ENCODE data around the gene PNLIPRP2.

PNLIPRP2 gene

DNA sequence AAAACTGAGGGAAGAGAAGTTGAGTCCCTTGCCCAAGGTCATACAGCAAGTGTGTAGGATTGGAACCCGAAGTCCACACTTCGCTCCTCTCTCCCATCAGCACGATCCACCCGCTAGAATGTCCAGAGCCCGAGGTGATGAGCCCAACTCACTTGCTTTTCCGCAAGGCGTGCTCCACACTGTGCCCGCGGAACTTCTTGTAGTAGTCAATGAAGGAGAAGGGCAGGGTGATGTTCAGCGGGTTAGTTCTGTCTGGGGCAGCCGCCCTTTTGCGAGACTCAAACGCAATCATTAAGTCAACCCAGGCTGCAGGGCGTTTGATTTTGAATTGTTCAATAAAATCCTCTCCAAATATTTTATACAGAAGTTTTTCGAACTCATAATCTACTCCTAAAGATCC is 58.6 kb downstream of the PNLIPRP2 start:
- no peak for DNase-seq (ENCODE audit: low read depth in 1 of 2, low spot score in 1 of 2)

DNA sequence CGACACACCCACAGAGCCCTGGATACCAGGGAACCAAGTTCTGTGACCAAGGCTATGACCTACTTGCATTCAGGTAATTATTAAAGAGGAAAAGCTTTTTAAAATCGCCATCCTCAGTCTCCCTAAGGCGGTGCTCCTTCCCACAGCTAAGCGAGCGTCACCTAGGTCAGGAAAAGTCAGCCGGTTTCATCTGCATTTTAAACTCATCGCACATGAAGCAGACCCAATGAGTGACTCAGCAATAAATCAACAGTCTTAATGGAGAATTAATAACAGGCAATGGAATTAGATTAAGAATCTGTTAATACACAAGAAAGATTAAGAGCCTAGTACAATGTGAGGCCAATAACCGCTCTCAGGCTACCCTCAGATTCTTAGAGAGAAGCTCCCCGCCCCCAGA is 62.4 kb downstream of the PNLIPRP2 start:
- DNase-seq (ENCODE audit: low read depth in 1 of 2, low spot score in 1 of 2) = no peak

DNA sequence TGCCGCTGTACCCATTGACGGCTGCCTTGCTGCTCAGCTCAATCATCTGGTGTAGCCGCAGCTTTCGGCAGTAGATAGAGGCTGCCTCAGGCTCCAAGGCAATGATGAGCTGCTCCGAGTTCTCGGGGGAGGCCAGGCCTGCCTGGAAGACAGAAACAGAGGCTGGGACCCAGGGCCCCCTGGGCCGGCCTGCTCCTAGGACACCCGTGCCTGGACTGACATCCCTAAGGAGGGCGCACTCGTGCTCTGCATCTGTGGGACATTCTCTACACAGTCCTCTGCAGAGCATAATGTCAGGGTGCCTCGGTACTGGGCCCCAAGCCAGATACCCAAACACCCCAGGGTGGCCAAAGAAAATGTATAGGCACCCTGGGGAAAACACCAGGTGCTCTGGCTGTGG is 63.1 kb downstream of the PNLIPRP2 start:
- DNase-seq (ENCODE audit: low read depth in 1 of 2, low spot score in 1 of 2) = no peak

DNA sequence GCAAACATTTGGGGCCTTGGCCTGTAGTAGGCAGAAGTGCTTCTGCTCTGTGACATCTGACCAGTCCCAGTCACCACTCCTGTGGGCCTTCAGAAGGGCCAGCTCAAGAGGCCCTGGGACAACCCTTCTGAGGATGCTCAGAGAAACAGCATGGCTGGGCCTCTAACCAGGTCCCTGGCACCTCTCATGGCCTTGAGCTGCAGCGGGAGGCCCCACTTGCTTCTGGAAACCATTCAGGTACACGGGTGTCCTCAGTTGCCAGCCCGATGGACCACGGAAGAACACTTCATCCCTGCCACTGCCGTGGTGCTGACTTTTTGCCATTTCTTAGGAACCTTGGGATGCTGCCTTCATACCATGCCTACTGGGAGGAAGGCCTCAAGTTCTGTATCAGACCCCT is 64.0 kb downstream of the PNLIPRP2 start:
- DNase-seq (ENCODE audit: low read depth in 1 of 2, low spot score in 1 of 2) = no peak

DNA sequence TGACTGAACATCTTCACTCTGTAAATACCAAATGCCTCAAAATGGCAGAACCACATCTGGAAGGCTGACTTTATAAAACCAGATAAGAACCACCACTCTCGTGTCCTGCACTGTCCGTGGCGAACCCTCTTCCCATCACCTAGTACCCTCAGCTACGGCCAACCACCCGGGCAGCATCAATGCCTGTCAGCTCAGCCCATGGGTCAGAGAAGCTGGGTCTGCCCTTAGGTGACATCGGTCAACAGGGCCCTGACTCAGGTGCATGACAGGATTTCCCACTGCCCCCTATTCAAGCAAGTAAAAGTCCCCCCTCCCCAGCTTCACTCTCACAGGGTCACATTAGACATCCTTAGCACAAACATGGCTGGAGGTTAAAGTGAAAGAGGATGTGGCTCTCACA is 65.1 kb downstream of the PNLIPRP2 start:
- DNase-seq (ENCODE audit: low read depth in 1 of 2, low spot score in 1 of 2) = no peak

DNA sequence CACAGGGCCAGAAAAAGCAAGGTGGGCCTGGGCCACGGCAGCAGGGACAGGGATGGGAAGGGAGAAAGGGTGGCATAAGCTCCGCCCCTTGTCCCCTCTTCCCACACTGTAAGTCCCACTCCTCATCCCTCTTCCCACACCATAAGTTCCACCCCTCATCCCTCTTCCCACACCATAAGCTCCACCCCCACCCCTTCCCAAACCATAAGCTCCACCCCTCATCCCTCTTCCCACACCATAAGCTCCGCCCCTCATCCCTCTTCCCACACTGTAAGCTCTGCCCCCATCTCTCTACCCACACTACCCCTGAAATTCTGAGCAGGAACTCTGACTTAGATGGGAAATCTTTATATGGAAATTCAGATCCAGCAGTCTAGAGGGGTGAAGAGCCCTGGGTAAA is 65.9 kb downstream of the PNLIPRP2 start:
- DNase-seq (ENCODE audit: low read depth in 1 of 2, low spot score in 1 of 2) = no peak

DNA sequence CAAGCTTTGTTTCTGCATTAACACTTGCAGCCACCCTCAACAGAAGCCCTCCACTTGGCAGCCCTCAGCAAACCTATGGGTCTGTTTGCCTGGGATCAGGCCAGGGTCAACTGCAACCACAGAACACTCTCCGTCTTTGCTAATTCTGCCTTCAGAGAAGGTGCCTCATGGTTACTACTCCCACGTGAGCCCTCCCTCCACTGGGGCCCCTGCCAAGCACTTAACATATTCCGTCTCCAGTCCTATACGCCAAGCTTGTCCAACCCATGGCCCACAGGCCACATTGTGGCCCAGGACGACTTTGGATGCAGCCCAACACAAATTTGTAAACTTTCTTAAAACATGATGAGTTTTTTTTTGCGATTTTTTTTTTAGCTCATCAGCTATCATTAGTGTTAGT is 66.9 kb downstream of the PNLIPRP2 start:
- DNase-seq (ENCODE audit: low read depth in 1 of 2, low spot score in 1 of 2) = no peak

DNA sequence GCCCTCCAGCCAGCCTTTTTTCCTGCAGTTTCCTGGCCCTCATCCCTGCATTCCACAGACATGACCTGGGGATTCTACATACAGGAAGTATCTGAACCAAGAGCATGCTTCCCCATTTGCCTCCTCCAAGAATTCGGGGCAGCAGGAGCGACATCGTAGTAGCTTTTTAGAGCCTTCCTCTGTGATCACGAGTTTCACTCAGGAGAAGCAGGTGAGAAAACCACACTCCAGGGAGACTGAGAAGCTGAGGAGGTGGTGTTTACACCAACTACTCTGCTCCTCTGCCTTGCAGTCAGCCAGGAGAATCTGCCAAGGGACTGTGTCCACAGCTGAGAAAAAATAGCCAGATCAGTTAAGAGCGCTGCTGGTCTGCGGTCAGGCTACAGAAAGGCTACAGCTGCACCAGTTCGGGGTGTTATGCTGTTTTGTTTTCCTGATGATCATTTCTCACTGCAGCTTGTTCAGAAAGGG is 67.5 kb downstream of the PNLIPRP2 start:
- DNase-seq (ENCODE audit: low read depth in 1 of 2, low spot score in 1 of 2) = no peak

DNA sequence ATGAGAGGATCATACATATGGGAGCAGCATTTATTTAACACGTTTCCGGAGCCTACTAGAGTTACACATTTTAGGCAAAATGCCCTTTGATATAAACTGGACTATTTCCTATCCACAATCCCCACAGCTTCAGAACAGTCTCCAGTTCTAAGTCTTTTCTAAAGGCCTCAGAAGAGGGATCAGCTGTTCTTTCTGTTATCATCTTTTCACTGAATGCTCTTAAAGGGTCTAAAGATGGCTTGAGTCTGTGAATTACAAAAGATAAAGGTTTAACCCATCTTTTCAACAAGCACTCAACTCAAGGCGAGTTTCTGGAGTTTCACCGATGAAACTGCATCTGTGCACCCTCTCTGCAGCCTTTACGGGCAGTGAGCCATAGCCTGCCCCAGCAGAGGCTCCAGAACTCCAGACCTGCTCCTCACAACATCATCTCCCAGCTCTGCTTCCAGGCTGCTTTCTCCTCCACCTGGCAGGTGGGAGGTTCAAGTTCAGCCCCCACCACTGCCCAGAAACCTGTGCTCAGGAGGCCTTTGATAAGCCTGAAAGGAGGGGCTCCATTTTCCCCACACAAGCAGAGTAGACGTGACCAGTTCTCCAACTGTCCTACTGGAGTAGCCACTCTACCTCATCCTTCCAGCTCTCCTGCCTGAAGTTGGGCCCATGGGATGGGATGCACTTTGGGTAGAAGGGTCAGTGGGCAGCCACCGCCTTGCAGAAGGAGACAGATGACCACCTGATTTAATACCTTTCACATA is 68.2 kb downstream of the PNLIPRP2 start:
- no peak for DNase-seq (ENCODE audit: low read depth in 1 of 2, low spot score in 1 of 2)

DNA sequence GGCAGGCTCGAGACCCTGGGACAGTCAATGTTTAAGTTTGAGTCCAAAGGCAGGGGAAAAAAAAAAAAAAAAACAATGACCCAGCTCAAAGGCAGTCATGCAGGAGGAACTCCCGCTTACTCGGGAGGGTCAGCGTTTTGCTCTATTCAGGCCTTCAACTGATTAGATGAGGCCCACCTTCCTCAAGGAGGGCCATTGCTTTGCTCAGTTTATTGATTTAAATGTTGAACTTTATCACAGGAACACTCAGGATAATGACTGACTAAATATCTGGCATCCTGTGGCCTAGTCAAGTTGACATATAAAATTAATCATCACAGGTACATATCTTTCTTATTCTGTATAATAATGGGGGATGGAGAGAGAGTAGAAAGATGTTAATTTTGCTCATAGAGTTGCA is 69.0 kb downstream of the PNLIPRP2 start:
- no peak for DNase-seq (ENCODE audit: low read depth in 1 of 2, low spot score in 1 of 2)

DNA sequence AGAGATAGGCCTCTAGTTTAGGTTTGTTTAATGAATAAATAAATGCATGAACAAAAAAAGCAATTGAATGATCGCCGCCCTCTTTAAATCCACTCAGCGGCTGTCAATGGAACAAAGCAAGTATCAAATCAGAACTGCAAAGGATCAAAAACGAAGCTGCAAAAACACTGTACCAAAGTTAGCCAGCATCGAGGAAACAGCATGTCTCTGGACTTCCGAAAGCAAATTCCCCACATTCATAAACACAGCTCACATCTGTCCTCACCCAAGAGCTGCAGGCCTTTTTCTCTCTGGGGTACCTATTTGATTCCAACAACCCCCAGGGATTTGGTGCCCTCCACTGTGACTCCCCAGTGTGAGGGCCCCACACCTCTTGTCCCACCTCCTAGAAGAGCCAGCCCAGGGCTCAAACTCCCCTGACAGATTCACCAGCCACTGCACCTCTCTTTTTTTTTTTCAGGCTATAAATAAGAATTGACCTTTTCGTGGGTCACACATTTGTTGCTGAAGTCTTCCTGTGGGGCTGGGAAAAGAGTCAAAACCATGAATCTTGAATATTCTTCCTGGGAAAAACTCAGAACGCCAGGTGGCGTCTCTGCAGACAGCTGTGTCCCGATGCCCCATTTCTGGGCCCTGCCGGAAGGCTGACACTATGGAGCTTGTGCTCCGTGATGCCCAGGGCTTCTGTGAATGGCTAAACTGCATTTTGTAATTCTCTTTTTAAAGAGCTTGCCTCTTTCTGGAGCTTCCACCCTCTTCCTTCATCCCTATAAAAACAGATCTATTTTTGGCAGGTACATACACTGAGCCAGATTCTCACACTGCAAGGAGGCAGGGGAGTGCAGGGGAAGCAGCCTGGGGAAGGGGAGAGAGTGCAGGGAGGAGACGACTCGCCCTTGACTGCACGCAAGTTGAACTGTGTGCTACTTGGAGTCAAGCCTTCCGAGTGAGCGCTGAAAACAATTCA is 69.9 kb downstream of the PNLIPRP2 start:
- no peak for DNase-seq (ENCODE audit: low read depth in 1 of 2, low spot score in 1 of 2)

DNA sequence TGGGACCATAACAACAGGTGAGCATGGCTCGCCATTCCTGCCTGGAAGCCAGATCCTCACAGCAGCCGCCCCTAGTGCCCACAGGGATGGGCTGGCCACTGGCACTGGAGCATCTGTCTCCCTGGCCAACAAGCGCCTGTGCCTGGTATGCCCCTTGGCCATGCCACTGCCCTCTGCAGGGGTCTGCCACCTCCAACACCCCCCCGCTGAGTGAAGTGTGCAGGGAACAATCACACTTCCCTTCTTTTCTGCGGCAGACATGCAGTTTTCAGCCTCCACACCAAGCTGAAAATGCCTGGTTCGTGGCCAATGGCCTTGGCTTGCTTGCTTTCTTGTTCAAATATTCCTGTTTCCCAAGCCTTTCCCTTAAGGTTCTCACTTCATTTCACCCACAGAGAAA is 70.9 kb downstream of the PNLIPRP2 start:
- DNase-seq (ENCODE audit: low read depth in 1 of 2, low spot score in 1 of 2) = no peak

DNA sequence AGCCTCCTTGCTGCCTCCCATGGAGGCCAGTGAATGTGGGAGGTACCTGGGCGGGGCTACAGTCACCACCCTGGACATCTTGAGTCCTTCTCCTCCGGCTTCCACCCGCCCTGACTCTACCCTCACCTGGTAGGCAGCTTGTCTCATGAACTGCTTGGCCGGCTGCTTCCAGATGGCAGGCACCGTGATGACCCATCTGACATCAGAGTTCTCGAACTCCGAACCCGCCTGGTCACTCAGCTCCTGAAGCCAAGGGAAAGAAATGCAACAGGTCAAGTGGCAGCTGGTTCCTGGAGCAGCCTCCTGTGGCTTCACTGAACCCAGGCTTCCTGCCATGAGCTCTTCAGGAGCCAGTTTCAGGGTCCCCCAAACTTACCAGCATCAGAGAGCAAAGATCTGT is 71.5 kb downstream of the PNLIPRP2 start:
- no peak for DNase-seq (ENCODE audit: low read depth in 1 of 2, low spot score in 1 of 2)

DNA sequence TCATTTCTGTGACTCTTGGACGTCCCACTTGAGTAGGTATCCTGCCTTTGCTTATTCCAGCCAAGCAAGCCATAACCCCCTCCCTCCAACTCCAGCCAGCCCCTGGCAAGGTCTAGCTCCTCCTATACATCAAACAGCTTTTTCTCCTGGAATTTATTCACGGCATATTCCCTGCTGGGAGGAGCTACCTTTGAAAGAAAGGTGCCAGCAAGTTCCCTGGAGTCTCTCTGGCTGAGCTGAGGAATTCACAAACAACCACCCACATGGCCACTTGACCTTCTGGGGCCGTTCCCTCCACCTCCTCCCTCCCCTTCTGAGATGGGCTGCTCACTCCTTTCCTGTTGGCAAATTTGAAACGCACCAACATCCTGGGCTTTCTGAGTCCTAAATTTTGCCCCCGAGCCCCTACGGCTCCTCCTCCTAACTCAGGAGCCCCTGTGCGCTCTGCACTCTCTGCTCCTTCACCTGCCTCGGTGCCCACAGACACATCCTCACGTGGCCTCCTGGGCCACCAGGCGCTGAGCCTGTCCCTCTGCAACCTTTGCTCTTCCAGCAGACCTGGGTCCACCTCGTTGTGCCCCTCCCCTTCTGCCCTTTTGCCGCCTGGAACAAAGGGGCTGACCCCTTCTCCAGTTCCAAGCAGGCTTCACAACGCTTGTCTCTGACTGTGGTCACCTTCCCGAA is 73.6 kb downstream of the PNLIPRP2 start:
- no peak for DNase-seq (ENCODE audit: low read depth in 1 of 2, low spot score in 1 of 2)
